Large intestine (tissue), 3 donors: Measurements from ENCODE around the gene LDHB. TPM values are rescaled to one million over a fixed set of nuclear protein-coding genes. Genes with fewer than 3 reads are reported as not detected.
"Not testable (repeated sequence)": the region's sequence is repeated elsewhere in the genome, so short reads cannot be mapped to it uniquely, and the experiment has no call there.

Experiments used
- DNase-seq, 2 donors: peaks; one replicate each; pipeline versions ENCODE4 v3.0.0 to v3.0.0-alpha.2; 2013
- H3K27ac ChIP-seq: one replicate; pipeline ENCODE4 v1.5.1; 2013; ENCODE audit warnings: low read length
- H3K27me3 ChIP-seq: 2 replicates; pipeline ENCODE4 v1.6.1; 2013; ENCODE audit warnings: low read length; ENCODE audit not compliant: control insufficient read depth, insufficient read depth
- H3K36me3 ChIP-seq: 2 replicates; pipeline ENCODE4 v1.6.1; 2013; ENCODE audit warnings: low read length; ENCODE audit not compliant: control insufficient read depth, insufficient read depth
- H3K4me1 ChIP-seq: one replicate; pipeline ENCODE4 v1.6.1; 2013; ENCODE audit warnings: low read length; ENCODE audit not compliant: control insufficient read depth, insufficient read depth
- H3K4me3 ChIP-seq: one replicate; pipeline ENCODE4 v1.5.1; 2013; ENCODE audit warnings: low read length
- H3K9me3 ChIP-seq: one replicate; pipeline ENCODE4 v1.6.1; 2013; ENCODE audit warnings: mild to moderate bottlenecking, low read depth, low read length, moderate library complexity; ENCODE audit not compliant: control insufficient read depth
- WGBS: methylation state at CpG from one replicate; pipeline ENCODE4 v1.1.5; 2013; ENCODE audit warnings: low lambda C conversion rate; ENCODE audit not compliant: insufficient coverage; 5-methylcytosine and 5-hydroxymethylcytosine counted together
- polyA plus RNA-seq: library from polyadenylated mRNA; unstranded; fragments of 120-200 nt; gene quantifications from one replicate; pipeline ENCODE4 v1.2.1, GENCODE V29; 2013

LDHB gene
- polyA plus RNA-seq, 1 donor, result 549 TPM

- Histone ChIP-seq H3K9me3 (peaks cover 10% of the 10 kb centered on the region), H3K27ac (no peak overlapping the region), H3K36me3 (no peaks in the 10 kb centered on the region), H3K27me3 (no peaks in the 10 kb centered on the region), H3K4me1 (no peaks in the 10 kb centered on the region), H3K4me3 (no peak overlapping the region)
- 100% methylated on average over 1 of the region's 2 CpGs for WGBS
- no peak for DNase-seq
Measured at GRCh38 chr12:21690704-21691368, 33.2 kb upstream of the LDHB start.

GRCh38 chr12:21683115-21683514 lies 25.5 kb upstream of the LDHB start:
- no peak overlapping the region for H3K4me3 ChIP-seq
- H3K36me3 ChIP-seq, result no peaks in the 10 kb centered on the region
- DNase-seq, result no peak
- H3K27ac ChIP-seq, result no peak overlapping the region
- 100% methylated on average over 2 of the region's 3 CpGs for WGBS
- peaks cover 10% of the 10 kb centered on the region for H3K27me3 ChIP-seq
- peaks cover 2% of the 10 kb centered on the region for H3K9me3 ChIP-seq
- H3K4me1 ChIP-seq, result no peaks in the 10 kb centered on the region

- no peaks in the 10 kb centered on the region for H3K36me3 ChIP-seq
- H3K27me3 ChIP-seq, result peaks cover 8% of the 10 kb centered on the region
- H3K4me1 ChIP-seq, result no peaks in the 10 kb centered on the region
- peaks cover 3% of the 10 kb centered on the region for H3K9me3 ChIP-seq
- no peak overlapping the region for H3K27ac ChIP-seq
- no CpG with 5 or more reads among the region's 1 CpG for WGBS
- DNase-seq, result no peak
- H3K4me3 ChIP-seq, result no peak overlapping the region
Measured at GRCh38 chr12:21678959-21679358, 21.3 kb upstream of the LDHB start.

- H3K36me3 ChIP-seq, result no peaks in the 10 kb centered on the region
- no peak for DNase-seq
- 86% methylated on average over 1 of the region's 7 CpGs for WGBS
Measured at GRCh38 chr12:21677622-21678277, 20.1 kb upstream of the LDHB start.

GRCh38 chr12:21677204-21677603 lies 19.6 kb upstream of the LDHB start:
- no peaks in the 10 kb centered on the region for H3K36me3 ChIP-seq
- no peak overlapping the region for H3K27ac ChIP-seq
- WGBS, result no CpG with 5 or more reads among the region's 13 CpGs
- peaks cover 7% of the 10 kb centered on the region for H3K27me3 ChIP-seq
- H3K4me1 ChIP-seq, result no peaks in the 10 kb centered on the region
- peaks cover 3% of the 10 kb centered on the region for H3K9me3 ChIP-seq
- no peak overlapping the region for H3K4me3 ChIP-seq
- no peak for DNase-seq

More at GRCh38 chr12:21677622-21678277, 20.1 kb upstream of the LDHB start:
- H3K27ac ChIP-seq, result no peak overlapping the region
- H3K4me3 ChIP-seq, result no peak overlapping the region
- no peaks in the 10 kb centered on the region for H3K4me1 ChIP-seq
- peaks cover 7% of the 10 kb centered on the region for H3K27me3 ChIP-seq
- peaks cover 3% of the 10 kb centered on the region for H3K9me3 ChIP-seq

- Histone ChIP-seq H3K4me3 (no peak overlapping the region), H3K36me3 (no peaks in the 10 kb centered on the region), H3K27me3 (peaks cover 5% of the 10 kb centered on the region), H3K9me3 (peaks cover 3% of the 10 kb centered on the region), H3K4me1 (no peaks in the 10 kb centered on the region), H3K27ac (no peak overlapping the region)
- DNase-seq, result no peak
- no CpG with 5 or more reads among the region's 3 CpGs for WGBS
Measured at GRCh38 chr12:21676776-21677175, 19.1 kb upstream of the LDHB start.

GRCh38 chr12:21675641-21676040 lies 18.0 kb upstream of the LDHB start:
- peaks cover 2% of the 10 kb centered on the region for H3K27me3 ChIP-seq
- no peak overlapping the region for H3K4me3 ChIP-seq
- no peak overlapping the region for H3K27ac ChIP-seq
- H3K4me1 ChIP-seq, result no peaks in the 10 kb centered on the region
- H3K9me3 ChIP-seq, result peaks cover 3% of the 10 kb centered on the region
- WGBS, result 80% methylated on average over 2 of the region's 3 CpGs
- H3K36me3 ChIP-seq, result no peaks in the 10 kb centered on the region
- no peak for DNase-seq

- H3K9me3 ChIP-seq, result peaks cover 3% of the 10 kb centered on the region
- H3K36me3 ChIP-seq, result no peaks in the 10 kb centered on the region
- no peak overlapping the region for H3K4me3 ChIP-seq
- DNase-seq, result no peak
- peaks cover 4% of the 10 kb centered on the region for H3K27me3 ChIP-seq
- WGBS, result 100% methylated on average over 1 of the region's 5 CpGs
- no peaks in the 10 kb centered on the region for H3K4me1 ChIP-seq
- H3K27ac ChIP-seq, result no peak overlapping the region
Measured at GRCh38 chr12:21675096-21675495, 17.5 kb upstream of the LDHB start.

- not testable (repeated sequence) for H3K27me3 ChIP-seq, H3K4me1 ChIP-seq, H3K36me3 ChIP-seq, DNase-seq, H3K4me3 ChIP-seq, H3K9me3 ChIP-seq, H3K27ac ChIP-seq
- no CpG with 5 or more reads among the region's 39 CpGs for WGBS
Measured at GRCh38 chr12:21673830-21674552, 16.3 kb upstream of the LDHB start.

- H3K4me1 ChIP-seq, result no peaks in the 10 kb centered on the region
- H3K36me3 ChIP-seq, result no peaks in the 10 kb centered on the region
- H3K27me3 ChIP-seq, result peaks cover 6% of the 10 kb centered on the region
- H3K9me3 ChIP-seq, result peaks cover 3% of the 10 kb centered on the region
- WGBS, result 25% methylated on average over 1 of the region's 1 CpG
- no peak overlapping the region for H3K27ac ChIP-seq
- no peak overlapping the region for H3K4me3 ChIP-seq
- DNase-seq, result no peak
Measured at GRCh38 chr12:21672146-21672545, 14.5 kb upstream of the LDHB start.
